ENCODE measurements around the gene CHCHD3.

The CHCHD3 gene

GRCh38 chr7:133023370-133024071 is 58.4 kb downstream of the CHCHD3 start:
- Mint-ChIP-seq H3K4me3 (no peak overlapping the region), H3K4me1 (peaks cover 5% of the 10 kb centered on the region), H3K27me3 (ENCODE audit: low read depth) (no peaks in the 10 kb centered on the region), H3K36me3 (ENCODE audit: low read depth) (peaks cover 20% of the 10 kb centered on the region), H3K9me3 (peaks cover 6% of the 10 kb centered on the region), H3K27ac (no peak overlapping the region)
- TF ChIP-seq CTCF (IDR thresholded peaks at IDR 0.05; ENCODE audit: unreplicated experiment in 3 of 3) = no peak

GRCh38 chr7:133022661-133023060 is 59.2 kb downstream of the CHCHD3 start:
- peaks cover 20% of the 10 kb centered on the region for H3K36me3 Mint-ChIP-seq (ENCODE audit: low read depth)
- peaks cover 5% of the 10 kb centered on the region for H3K4me1 Mint-ChIP-seq
- H3K27me3 Mint-ChIP-seq (ENCODE audit: low read depth) = no peaks in the 10 kb centered on the region
- peaks cover 6% of the 10 kb centered on the region for H3K9me3 Mint-ChIP-seq
- no peak overlapping the region for H3K4me3 Mint-ChIP-seq
- no peak overlapping the region for H3K27ac Mint-ChIP-seq
- no peak for TF ChIP-seq CTCF (IDR thresholded peaks at IDR 0.05; ENCODE audit: unreplicated experiment in 3 of 3)

GRCh38 chr7:133021196-133021595 is 60.7 kb downstream of the CHCHD3 start:
- Mint-ChIP-seq H3K4me1 (peaks cover 5% of the 10 kb centered on the region), H3K27ac (no peak overlapping the region), H3K4me3 (no peak overlapping the region), H3K9me3 (no peaks in the 10 kb centered on the region), H3K27me3 (ENCODE audit: low read depth) (no peaks in the 10 kb centered on the region), H3K36me3 (ENCODE audit: low read depth) (peaks cover 16% of the 10 kb centered on the region)
- TF ChIP-seq CTCF (IDR thresholded peaks at IDR 0.05; ENCODE audit: unreplicated experiment in 3 of 3) = no peak

- no peak overlapping the region for H3K4me3 Mint-ChIP-seq
- no peaks in the 10 kb centered on the region for H3K27me3 Mint-ChIP-seq (ENCODE audit: low read depth)
- no peaks in the 10 kb centered on the region for H3K9me3 Mint-ChIP-seq
- no peak overlapping the region for H3K27ac Mint-ChIP-seq
- peaks cover 19% of the 10 kb centered on the region for H3K36me3 Mint-ChIP-seq (ENCODE audit: low read depth)
- no peak for TF ChIP-seq CTCF (IDR thresholded peaks at IDR 0.05; ENCODE audit: unreplicated experiment in 3 of 3)
- peaks cover 5% of the 10 kb centered on the region for H3K4me1 Mint-ChIP-seq
Observed at GRCh38 chr7:133020496-133020895, 61.4 kb downstream of the CHCHD3 start.

GRCh38 chr7:133019590-133019989 is 62.3 kb downstream of the CHCHD3 start:
- H3K4me1 Mint-ChIP-seq = peaks cover 5% of the 10 kb centered on the region
- H3K27me3 Mint-ChIP-seq (ENCODE audit: low read depth) = no peaks in the 10 kb centered on the region
- no peak overlapping the region for H3K4me3 Mint-ChIP-seq
- peaks cover 20% of the 10 kb centered on the region for H3K36me3 Mint-ChIP-seq (ENCODE audit: low read depth)
- H3K27ac Mint-ChIP-seq = no peak overlapping the region
- TF ChIP-seq CTCF (IDR thresholded peaks at IDR 0.05; ENCODE audit: unreplicated experiment in 3 of 3) = no peak
- no peaks in the 10 kb centered on the region for H3K9me3 Mint-ChIP-seq

GRCh38 chr7:133016604-133017003 is 65.3 kb downstream of the CHCHD3 start:
- no peak for TF ChIP-seq CTCF (IDR thresholded peaks at IDR 0.05; ENCODE audit: unreplicated experiment in 3 of 3)
- Mint-ChIP-seq H3K9me3 (no peaks in the 10 kb centered on the region), H3K27ac (no peak overlapping the region), H3K4me1 (no peaks in the 10 kb centered on the region), H3K36me3 (ENCODE audit: low read depth) (peaks cover 16% of the 10 kb centered on the region), H3K4me3 (no peak overlapping the region), H3K27me3 (ENCODE audit: low read depth) (no peaks in the 10 kb centered on the region)

Measured in nephron (organoid).